Measurements from ENCODE around the gene GNAI3. TPM values are rescaled to one million over a fixed set of nuclear protein-coding genes. Genes with fewer than 3 reads are reported as not detected.
A peak's percentile ranks its signal among the peaks of the same experiment; 100 is the strongest.

GNAI3 gene
- total and polyA plus RNA-seq, 2 of the 13 experiments (the other 11 are each of a cell fraction or from before 2014, with no cell fraction given), result 4.3 to 9.0 TPM

- 0 out of 2 replicates have a peak, but pooled peaks have one; percentile 13 for TF ChIP-seq MEIS2 (CRISPR knock-in tag; IDR thresholded peaks at IDR 0.05)
- no peak for TF ChIP-seq RAD51 (IDR thresholded peaks at IDR 0.05; ENCODE audit: borderline replicate concordance)
- no peak for TF ChIP-seq ONECUT2 (CRISPR knock-in tag; IDR thresholded peaks at IDR 0.05)
- TF ChIP-seq ZNF326 (CRISPR knock-in tag; IDR thresholded peaks at IDR 0.05; ENCODE audit: borderline replicate concordance), result no peak
- no peak for TF ChIP-seq BRD4 (CRISPR knock-in tag; IDR thresholded peaks at IDR 0.05)
- no peak for TF ChIP-seq CREB3 (CRISPR knock-in tag; IDR thresholded peaks at IDR 0.05)
- no peak for TF ChIP-seq TAF1 (CRISPR knock-in tag; IDR thresholded peaks at IDR 0.05)
- TF ChIP-seq MAZ (IDR thresholded peaks at IDR 0.05; ENCODE audit: borderline replicate concordance, low read depth, low read length), result no peak
- TF ChIP-seq MAZ (CRISPR knock-in tag; IDR thresholded peaks at IDR 0.05; ENCODE audit: low read depth), result no peak
- TF ChIP-seq FUBP1 (CRISPR knock-in tag; IDR thresholded peaks at IDR 0.05; ENCODE audit: borderline replicate concordance), result no peak
- TF ChIP-seq GMEB1 (CRISPR knock-in tag; IDR thresholded peaks at IDR 0.05; ENCODE audit: borderline replicate concordance), result no peak
- TF ChIP-seq SKI (IDR thresholded peaks at IDR 0.05; ENCODE audit: partially characterized antibody), result no peak
- no peak for TF ChIP-seq TFE3 (CRISPR knock-in tag; IDR thresholded peaks at IDR 0.05)
- no peak for TF ChIP-seq TGIF2 (CRISPR knock-in tag; IDR thresholded peaks at IDR 0.05)
- no peak for TF ChIP-seq NRL (CRISPR knock-in tag; IDR thresholded peaks at IDR 0.05; ENCODE audit: borderline replicate concordance)
- TF ChIP-seq PRDM4 (CRISPR knock-in tag; IDR thresholded peaks at IDR 0.05; ENCODE audit: borderline replicate concordance), result no peak
- TF ChIP-seq HNRNPLL (IDR thresholded peaks at IDR 0.05; ENCODE audit: low read depth, low read length, poor library complexity, severe bottlenecking), result peak; percentile 27
- TF ChIP-seq FOXJ3 (CRISPR knock-in tag; IDR thresholded peaks at IDR 0.05; ENCODE audit: borderline replicate concordance), result no peak
- TF ChIP-seq HOXA7 (CRISPR knock-in tag; IDR thresholded peaks at IDR 0.05), result no peak
- no peak for TF ChIP-seq ZNF333 (CRISPR knock-in tag; IDR thresholded peaks at IDR 0.05; ENCODE audit: borderline replicate concordance)
- TF ChIP-seq ZBTB21 (CRISPR knock-in tag; IDR thresholded peaks at IDR 0.05), result no peak
- TF ChIP-seq HOXA3 (CRISPR knock-in tag; IDR thresholded peaks at IDR 0.05), result 0 out of 2 replicates have a peak, but pooled peaks have one; percentile 46
Measured at GRCh38 chr1:109667452-109668122, 119.2 kb downstream of the GNAI3 start, which contains the start of gene GSTM2 (continued).
